GM18499 (cell line): ENCODE measurements around the gene ZG16B.

Source experiments
- ATAC-seq: cut with Tn5 transposase; IDR thresholded peaks from one replicate; pipeline ENCODE4 v1.9.1; 2021; ENCODE audit warnings: moderate number of reproducible peaks; ENCODE audit not compliant: insufficient read depth, unreplicated experiment

Gene ZG16B

GRCh38 chr16:2829501-2830354 lies at the start of gene ZG16B:
Gene ZG16B (plus strand): TSS chr16:2830303. CDS start chr16:2830442, 139 bp downstream.
- ATAC-seq, result no peak

GRCh38 chr16:2782583-2783351 lies 47.3 kb upstream of the ZG16B start:
- ATAC-seq, result no peak

- no peak for ATAC-seq
Measured at GRCh38 chr16:2783581-2784357, 46.3 kb upstream of the ZG16B start.

- ATAC-seq, result no peak
Measured at GRCh38 chr16:2784358-2785100, 45.6 kb upstream of the ZG16B start.

GRCh38 chr16:2785101-2785991 lies 44.8 kb upstream of the ZG16B start:
- no peak for ATAC-seq

GRCh38 chr16:2786061-2786825 lies 43.9 kb upstream of the ZG16B start:
- ATAC-seq, result no peak

- ATAC-seq, result no peak
Measured at GRCh38 chr16:2786826-2787151, 43.3 kb upstream of the ZG16B start.

- ATAC-seq, result no peak
Measured at GRCh38 chr16:2787406-2787805, 42.7 kb upstream of the ZG16B start, which contains the start of gene PRSS33. Gene PRSS33 (minus strand): TSS chr16:2787560. CDS start chr16:2786547, 1,013 bp downstream.

- ATAC-seq, result no peak
Measured at GRCh38 chr16:2787961-2788360, 42.1 kb upstream of the ZG16B start.

GRCh38 chr16:2790631-2791030 lies 39.5 kb upstream of the ZG16B start:
- no peak for ATAC-seq

GRCh38 chr16:2791174-2791573 lies 38.9 kb upstream of the ZG16B start:
- no peak for ATAC-seq

- no peak for ATAC-seq
Measured at GRCh38 chr16:2792940-2793339, 37.2 kb upstream of the ZG16B start.

- no peak for ATAC-seq
Measured at GRCh38 chr16:2795395-2796143, 34.5 kb upstream of the ZG16B start.

GRCh38 chr16:2798723-2799204 lies 31.3 kb upstream of the ZG16B start:
- no peak for ATAC-seq

- ATAC-seq, result no peak
Measured at GRCh38 chr16:2799205-2799858, 30.8 kb upstream of the ZG16B start.

GRCh38 chr16:2799859-2800226 lies 30.3 kb upstream of the ZG16B start:
- ATAC-seq, result no peak

GRCh38 chr16:2803545-2804195 lies 26.4 kb upstream of the ZG16B start:
- ATAC-seq, result no peak
